NK-92 (cell line): ENCODE data around the gene SQSTM1.
"Not testable (repeated sequence)": the region's sequence is repeated elsewhere in the genome, so short reads cannot be mapped to it uniquely, and the experiment has no call there.

ENCODE experiments used
- DNase-seq: peaks from one replicate; lab custom pipeline; 2025; ENCODE audit not compliant: unreplicated experiment; lab: John Stamatoyannopoulos, UW

The SQSTM1 gene

GRCh38 chr5:179820483-179821297 is at the start of gene SQSTM1:
Gene SQSTM1, plus strand, starts transcription at chr5:179820905. Its CDS starts 32 bp downstream, at chr5:179820937.
- DNase-seq = no peak

GRCh38 chr5:179771311-179771895 is 49.3 kb upstream of the SQSTM1 start:
- DNase-seq = no peak

DNA sequence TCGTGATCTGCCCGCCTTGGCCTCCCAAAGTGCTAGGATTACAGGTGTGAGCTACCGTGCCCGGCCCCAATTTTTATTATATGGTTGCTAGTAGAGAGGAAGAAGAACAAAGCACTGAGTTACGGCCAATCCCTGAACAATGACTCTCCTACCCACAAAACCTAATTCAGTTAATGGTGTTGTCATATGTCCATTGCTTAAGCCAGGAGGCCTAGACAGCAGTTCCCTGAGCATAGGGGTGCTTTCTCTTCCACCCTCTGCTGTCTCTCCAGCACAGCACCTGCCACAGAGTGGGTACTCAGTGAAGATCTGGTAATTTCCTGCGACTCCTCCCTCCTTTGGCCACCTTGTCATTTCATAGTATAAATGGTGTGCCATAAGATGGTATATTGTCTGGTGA is 48.4 kb upstream of the SQSTM1 start:
- no peak for DNase-seq

DNA sequence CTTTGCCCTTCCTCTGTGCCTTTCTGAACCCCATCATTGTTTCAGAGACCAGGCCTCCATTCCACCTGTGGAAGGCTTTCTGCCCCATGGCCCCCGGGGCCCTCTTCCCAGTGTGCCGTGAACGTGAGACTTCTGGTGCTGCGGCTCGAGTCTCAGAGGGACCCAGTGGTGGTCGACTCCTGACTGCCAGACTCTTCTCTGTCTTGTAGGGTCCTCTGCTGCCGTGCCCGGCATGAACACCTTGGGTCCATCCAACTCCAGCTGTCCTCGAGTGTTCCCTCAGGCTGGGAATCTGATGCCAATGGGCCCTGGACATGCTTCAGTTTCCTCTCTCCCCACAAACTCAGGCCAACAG is 47.0 kb upstream of the SQSTM1 start:
- no peak for DNase-seq

- DNase-seq = no peak
Measured at GRCh38 chr5:179774442-179774841, 46.3 kb upstream of the SQSTM1 start.

- no peak for DNase-seq
Measured at GRCh38 chr5:179776411-179776938, 44.2 kb upstream of the SQSTM1 start.

DNA sequence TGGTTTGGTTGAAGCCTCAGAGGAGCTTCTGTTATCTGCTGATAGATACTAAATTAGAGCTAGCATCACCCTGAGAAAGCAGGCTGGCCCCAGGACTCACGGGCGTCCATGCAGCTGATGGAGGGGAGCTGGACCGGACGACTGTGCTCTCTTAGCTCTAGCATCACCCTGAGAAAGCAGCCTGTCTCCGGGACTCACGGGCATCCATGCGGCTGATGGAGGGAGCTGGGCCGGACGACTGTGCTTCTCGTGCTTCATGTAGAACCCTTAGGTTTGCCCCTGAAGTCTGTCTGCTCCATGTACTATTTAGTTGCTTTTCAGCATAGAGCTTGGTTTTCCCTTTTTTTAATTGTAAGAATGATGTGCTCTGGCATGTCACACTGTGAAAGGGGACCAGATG is 43.2 kb upstream of the SQSTM1 start:
- no peak for DNase-seq

- DNase-seq = no peak
Measured at GRCh38 chr5:179777909-179778308, 42.8 kb upstream of the SQSTM1 start.

DNA sequence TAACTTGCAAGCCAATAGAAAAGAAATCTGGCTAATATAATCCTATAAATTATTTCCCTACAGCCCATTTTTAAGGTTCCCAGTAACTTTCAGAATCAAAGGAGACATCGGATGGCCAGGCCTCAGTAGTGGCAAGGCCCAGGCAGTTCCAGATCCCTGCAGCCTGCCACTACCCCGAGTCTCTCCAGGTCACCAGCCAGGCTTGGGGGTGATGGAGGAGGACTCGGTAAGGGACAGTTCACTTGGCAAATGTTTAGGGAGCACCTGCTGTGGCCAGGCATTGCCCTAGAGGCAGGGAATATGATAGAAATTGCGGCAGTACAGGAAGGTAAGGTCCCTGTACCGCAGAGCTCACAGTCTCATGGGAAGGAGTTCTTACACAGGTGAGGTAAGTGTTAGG is 42.1 kb upstream of the SQSTM1 start:
- DNase-seq = no peak

- DNase-seq = no peak
Measured at GRCh38 chr5:179779826-179780225, 40.9 kb upstream of the SQSTM1 start.

DNA sequence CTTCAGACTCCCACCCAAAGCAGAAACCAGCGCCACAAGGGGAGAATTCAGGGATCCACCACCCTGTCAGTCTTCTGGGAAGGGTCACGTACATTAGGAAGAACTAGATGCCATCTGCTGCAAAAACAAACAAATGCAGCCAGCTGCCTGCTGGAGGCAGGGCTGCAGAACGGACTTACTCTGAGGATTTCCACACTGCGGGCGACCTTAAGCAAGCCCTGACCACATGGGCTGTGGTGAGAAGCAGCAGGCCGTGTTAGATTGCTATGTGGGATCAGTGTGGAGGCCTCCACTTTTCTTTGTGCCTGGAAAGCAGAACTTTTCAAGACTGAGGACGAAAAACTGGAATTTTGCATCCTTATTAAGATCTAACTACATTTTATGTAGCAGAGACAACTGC is 40.3 kb upstream of the SQSTM1 start:
- DNase-seq = no peak

DNA sequence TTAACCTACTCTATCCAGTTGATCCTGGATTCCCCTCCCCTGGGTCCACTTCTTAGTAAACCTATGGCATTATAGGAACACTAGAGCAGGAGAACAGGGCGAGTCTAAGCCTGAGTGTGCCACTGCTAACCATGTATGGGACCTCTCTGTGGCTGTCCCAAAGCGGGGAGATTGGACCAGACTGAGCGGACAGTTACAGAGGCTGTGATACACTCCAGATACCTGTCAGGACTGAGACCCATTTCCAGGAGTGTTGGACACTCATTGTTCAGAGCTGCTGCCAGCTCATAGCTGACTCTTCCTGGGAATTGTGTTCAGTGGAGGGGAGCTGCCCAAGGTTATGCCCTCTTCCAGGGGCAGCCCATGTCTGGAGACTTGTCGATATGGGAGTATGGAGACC is 38.9 kb upstream of the SQSTM1 start:
- DNase-seq = no peak

DNA sequence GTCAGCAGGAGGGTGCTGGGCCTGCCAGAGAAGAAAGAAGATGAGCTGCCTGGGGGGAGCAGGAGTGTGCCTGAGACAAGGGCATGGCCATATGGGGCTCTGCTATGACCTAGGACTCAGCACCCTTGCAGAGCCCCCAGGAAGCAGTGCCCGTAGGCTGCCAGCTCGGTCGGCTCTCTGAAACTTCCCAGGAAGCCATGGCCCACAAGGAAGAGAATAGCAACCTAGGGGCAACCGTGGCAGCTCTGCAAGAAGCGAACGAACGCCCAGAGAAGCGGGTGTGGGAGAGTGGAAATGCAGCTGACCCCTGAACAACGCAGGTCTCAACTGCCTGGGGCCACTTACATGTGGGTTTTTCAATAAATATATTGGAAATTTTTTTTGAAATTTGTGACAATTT is 37.6 kb upstream of the SQSTM1 start:
- DNase-seq = no peak

- no peak for DNase-seq
Measured at GRCh38 chr5:179786861-179787260, 33.8 kb upstream of the SQSTM1 start.

- no peak for DNase-seq
Measured at GRCh38 chr5:179788193-179788854, 32.4 kb upstream of the SQSTM1 start.

DNA sequence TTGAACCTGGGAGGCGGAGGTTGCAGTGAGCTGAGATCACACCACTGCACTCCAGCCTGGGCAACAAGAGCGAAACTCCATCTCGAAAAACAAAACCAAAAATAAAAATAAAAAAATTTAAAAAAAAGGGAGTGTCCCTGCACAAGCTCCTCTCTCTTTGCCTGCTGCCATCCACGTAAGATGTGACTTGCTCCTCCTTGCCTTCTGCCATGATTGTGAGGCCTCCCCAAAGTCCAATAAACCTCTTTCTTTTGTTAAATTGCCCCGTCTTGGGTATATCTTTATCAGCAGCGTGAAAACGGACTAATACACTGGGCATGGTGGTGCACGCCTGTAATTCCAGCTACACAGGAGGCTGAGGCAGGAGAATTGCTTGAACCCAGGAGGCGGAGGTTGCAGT is 31.4 kb upstream of the SQSTM1 start:
- DNase-seq = not testable (repeated sequence)

DNA sequence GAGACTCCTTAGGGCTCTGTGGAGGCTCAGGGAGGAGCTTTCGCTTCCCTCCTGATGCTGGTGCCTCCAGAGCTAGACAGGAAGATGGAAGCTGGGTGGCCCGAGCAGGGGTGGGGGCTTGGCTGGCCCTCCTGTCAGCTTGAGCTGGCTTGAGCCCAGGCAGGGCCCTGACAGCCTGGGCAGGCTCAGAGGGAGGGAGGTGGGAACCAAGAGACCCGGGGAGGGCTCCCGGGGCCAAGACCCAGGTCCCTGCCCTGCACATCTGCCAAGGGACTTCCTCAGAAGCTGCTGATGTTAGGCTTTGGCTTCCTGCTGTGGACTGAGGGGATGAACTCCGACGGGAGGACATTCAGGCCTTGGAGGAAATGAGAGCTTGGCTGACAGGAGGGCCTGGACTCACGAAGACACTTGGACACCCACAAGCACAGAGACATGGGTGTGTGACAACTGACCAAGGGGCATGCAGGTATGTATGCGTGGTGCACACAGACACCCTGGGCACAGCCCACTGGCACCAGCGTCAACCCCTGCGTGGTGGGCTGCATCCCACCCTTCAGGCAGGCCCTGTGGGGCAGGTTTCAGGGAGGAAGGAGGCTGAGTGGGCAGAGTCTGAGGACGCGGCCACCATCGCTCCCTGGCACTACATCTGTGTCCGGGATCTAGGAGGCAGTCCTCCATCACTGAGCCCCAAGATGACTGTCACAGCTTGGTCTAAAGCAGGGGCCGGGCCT is 28.7 kb upstream of the SQSTM1 start:
- DNase-seq = no peak

DNA sequence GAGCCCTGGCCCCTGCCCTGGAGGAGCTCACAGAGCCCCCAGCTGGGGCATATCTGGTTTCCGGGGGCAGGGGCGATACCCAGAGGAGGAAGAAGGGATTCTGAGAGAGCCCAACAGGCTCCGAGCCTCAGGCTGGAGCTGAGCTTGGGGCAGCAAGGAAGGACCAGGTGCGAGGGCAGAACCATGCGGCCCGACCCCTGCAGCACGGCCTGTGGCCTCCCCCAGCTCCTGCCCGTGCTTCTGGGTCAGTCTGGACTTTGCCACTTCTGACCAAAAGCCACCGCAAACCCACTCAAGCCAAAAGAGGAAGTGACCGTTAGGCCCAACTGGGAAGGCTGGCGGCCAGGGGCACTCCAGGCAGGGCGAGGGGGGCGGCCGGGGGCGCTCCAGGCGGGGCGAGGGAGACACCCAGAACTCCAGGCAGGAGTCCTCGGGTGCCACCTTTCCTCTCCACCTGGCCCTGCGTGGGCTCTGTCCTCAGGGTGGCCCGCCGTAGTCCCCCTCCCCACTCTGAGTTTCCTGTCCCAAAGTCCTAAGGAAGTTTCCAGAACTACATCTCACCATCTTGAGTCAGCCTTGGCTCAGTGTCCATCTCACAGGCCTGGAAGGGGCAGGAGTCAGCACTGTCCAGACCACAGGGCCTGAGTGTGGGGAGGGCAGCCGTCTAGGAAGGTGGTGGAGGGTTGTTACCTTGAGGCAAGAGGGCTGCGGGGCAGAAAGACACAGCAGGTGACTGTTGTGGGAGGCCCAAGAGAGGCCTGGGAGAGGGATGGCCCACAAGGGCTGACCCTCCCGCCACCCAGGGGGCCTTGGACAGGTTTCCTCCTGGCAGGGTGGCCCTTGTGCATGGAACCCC is 27.9 kb upstream of the SQSTM1 start:
- no peak for DNase-seq

GRCh38 chr5:179793468-179794139 is 27.1 kb upstream of the SQSTM1 start, which contains the start of gene LTC4S:
Gene LTC4S, plus strand, starts transcription at chr5:179793986. Its CDS starts 95 bp downstream, at chr5:179794081.
- DNase-seq = no peak

DNA sequence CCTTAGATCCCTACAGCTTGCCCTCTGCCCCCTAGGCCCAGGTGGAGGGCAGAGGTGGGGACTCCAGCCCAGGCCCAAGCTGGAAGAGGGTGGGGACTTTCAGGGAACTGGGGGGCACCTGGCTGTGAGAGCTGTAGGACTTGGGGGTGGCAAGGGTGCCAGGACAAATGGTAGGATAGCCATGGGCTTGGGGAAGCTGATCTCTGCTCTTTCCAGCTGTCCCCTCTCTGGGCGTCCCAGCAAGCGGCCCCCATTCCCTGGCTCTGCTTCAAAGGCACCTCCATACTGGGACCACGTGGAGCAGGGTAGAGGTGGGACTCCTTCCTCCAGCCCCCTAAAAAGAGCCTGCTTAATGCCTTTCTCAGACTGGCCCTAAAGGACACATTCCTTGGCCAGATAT is 26.5 kb upstream of the SQSTM1 start:
- DNase-seq = no peak
